Cardiac fibroblast (primary cell): ENCODE data around the gene OR2M2.

ENCODE experiments used
- DNase-seq, 2 donors: peaks; one replicate each; pipeline versions ENCODE4 v3.0.0 to v3.0.0-alpha.2; 2010; ENCODE audit warnings: low read depth in 2 of 2
- H3K4me3 ChIP-seq, 2 donors: replicated peaks in 1 of 2; 1 replicate in 1 of 2; 2 replicates in 1 of 2; pipeline ENCODE4 v1.5.1; 2011; ENCODE audit warnings: low read depth in 2 of 2, low read length in 2 of 2, mild to moderate bottlenecking in 2 of 2, moderate library complexity in 1 of 2
- TF ChIP-seq, protein P1 (sequence below): IDR thresholded peaks from one replicate; pipeline ENCODE4 v1.5.1; 2011; ENCODE audit warnings: low read depth, mild to moderate bottlenecking, low read length, inconsistent platforms

The OR2M2 gene

DNA sequence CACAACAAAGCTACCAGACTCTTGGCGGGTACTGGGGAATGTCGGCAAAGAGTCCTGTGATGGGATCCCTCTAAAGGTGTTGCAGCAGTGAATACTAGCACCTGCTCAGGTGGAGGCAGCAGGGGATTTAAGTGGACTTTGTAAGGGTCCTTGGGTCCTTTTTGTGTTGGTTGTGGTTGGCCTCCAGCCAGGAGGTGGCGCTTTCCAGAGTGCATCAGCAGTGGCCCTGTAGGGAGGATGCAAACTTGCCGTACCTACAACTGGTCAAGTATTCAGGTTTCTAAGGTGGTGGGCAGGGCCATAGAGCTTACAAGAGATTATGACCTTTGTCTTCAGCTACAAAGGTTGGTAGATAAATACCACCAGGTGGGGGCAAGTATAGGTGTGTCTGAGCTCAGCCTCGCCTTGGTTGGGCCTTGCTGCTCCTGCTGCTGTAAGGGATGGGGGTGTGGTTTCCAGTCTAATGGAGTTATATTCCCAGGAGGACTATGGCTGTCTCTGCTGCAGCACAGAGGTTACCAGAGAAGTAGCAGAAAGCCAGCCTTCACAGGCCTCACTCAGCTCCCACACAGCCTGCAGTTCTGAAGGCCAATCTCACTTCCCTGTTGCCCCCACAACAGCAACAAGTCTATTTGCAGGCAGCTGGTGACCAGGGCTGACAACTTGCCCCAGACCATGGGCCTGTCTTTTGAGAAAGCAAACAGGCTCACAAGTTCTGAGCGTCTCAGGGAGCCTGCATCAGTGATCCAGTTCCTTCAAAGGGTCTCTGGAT lies 22.4 kb upstream of the OR2M2 start:
- DNase-seq: no peak
- H3K4me3 ChIP-seq: no peak overlapping the region
- TF ChIP-seq, protein P1, sequence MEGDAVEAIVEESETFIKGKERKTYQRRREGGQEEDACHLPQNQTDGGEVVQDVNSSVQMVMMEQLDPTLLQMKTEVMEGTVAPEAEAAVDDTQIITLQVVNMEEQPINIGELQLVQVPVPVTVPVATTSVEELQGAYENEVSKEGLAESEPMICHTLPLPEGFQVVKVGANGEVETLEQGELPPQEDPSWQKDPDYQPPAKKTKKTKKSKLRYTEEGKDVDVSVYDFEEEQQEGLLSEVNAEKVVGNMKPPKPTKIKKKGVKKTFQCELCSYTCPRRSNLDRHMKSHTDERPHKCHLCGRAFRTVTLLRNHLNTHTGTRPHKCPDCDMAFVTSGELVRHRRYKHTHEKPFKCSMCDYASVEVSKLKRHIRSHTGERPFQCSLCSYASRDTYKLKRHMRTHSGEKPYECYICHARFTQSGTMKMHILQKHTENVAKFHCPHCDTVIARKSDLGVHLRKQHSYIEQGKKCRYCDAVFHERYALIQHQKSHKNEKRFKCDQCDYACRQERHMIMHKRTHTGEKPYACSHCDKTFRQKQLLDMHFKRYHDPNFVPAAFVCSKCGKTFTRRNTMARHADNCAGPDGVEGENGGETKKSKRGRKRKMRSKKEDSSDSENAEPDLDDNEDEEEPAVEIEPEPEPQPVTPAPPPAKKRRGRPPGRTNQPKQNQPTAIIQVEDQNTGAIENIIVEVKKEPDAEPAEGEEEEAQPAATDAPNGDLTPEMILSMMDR: no peak

DNA sequence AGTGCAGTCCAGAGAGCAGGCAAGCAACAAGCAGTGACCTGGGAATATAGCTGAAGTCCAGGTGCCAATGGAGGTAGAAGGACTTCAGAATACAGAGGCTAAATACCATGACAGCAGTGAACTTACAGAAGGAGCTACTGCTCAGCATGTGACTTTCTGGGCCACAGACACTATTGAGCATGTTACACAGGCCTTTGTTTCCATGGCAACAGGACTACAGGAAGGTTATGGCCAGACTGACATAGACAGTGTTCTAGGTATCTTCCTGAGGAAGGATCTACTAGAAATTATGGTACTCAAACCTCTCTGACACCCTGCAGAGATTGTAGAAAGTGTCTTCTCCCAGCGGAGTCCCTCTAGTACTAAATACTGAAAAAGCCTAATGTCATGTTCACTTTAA lies 18.7 kb upstream of the OR2M2 start:
- no peak for DNase-seq
- TF ChIP-seq, protein P1: no peak

DNA sequence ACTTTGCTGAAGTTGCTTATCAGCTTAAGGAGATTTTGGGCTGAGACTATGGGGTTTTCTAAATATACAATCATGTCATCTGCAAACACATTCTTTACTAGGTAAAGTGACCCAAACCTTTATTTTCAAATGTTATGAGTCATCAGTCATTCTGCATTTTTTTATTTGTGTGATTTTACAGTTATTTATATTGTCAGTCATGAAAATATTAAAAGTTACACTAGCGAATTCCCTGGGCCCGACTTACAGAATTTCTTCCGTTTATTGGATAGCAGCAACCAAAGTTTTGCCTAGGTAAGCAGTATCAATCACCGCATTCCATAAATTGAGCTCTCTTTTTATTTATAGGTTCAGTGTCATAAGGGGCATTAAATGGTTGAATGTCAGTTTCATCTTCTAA lies 15.9 kb upstream of the OR2M2 start:
- DNase-seq: no peak
- H3K4me3 ChIP-seq: no peak overlapping the region
- TF ChIP-seq, protein P1: no peak

More for the DNA sequence above, 18.7 kb upstream of the OR2M2 start:
- no peak overlapping the region for H3K4me3 ChIP-seq

DNA sequence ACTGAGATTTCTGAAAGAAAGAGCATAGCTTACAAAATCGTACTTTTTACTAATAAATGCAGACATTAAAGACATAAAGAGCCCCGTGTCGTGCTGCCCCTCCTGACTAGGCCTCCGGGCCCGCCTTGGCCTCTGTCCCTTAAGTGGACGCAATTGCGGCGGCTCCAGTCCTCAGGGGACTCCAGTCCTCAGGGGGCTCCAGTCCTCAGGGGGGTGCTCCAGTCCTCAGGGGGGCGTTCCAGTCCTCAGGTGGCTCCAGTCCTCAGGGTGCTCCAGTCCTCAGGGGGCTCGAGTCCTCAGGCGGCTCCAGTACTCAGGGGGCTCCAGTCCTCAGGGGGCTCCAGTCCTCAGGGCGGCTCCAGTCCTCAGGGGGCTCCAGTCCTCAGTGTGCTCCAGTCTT lies 10.6 kb upstream of the OR2M2 start:
- TF ChIP-seq, protein P1: no peak
- no peak for DNase-seq
- H3K4me3 ChIP-seq: no peak overlapping the region

DNA sequence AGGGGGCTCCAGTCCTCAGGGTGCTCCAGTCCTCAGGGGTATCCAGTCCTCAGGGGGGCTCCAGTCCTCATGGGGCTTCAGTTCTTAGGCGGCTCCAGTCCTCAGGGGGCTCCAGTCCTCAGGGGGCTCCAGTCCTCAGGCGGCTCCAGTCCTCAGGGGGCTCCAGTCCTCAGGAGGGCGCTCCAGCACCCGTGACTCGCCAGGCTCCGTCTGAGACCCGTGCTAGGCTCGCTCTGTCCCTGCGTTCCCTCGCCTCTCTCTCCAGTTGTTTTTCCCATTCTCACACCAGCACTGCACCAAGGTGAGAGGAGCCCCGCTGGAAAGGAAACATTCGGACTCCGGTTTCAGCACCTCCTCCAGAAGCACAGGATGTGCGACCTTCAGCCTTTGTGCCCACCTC lies 9.4 kb upstream of the OR2M2 start:
- H3K4me3 ChIP-seq: no peak overlapping the region
- TF ChIP-seq, protein P1: no peak
- DNase-seq: no peak

DNA sequence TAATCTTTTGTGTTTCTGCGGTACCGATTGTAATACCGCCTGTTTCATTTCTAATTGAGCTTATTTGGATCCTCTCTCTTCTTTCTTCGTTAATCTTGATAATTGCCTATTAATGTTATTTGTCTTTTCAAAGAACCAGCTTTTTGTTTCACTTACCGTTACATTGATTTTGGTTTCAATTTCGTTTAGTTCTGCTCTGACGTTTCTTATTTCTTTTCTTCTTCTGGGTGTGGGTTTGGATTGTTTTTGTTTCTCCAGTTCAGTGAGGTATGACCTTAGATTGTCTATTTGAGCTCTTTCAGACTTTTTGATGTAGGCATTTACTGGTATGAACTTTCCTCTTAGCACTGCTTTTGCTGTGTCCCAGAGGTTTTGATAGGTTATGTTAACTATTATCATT lies 9.4 kb downstream of the OR2M2 start:
- TF ChIP-seq, protein P1: no peak
- no peak for DNase-seq
- no peak overlapping the region for H3K4me3 ChIP-seq

DNA sequence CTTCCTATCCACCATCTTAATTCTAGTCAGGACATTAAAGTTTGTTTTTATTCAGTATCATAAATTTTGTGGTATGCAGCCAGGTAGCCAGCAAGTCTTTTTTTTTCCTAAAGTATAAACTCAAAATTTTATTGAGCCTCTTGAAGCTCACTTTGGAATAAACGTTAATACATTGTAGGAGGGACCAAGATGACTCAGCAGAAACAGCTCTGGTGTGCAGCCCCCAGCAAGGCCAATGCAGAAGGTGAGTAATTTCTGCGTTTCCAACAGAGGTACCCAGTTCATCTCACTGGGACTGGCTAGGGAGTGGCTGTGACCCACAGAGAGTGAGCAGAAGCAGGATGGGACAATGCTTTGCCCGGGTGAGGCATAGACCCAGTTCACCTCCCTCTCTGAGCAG lies 12.7 kb downstream of the OR2M2 start:
- DNase-seq: no peak

More for the DNA sequence above, 12.7 kb downstream of the OR2M2 start:
- TF ChIP-seq, protein P1: no peak
- no peak overlapping the region for H3K4me3 ChIP-seq
